Lung (tissue), 13 donors: ENCODE results near the gene SMPDL3A. TPM values are rescaled to one million over a fixed set of nuclear protein-coding genes. Genes with fewer than 3 reads are reported as not detected.

ENCODE experiments used
- ATAC-seq: fragments of 200-7000 bp; cut with Tn5 transposase; one replicate; pipeline ENCODE4 v1.9.1; 2020; ENCODE audit warnings: moderate number of reproducible peaks; ENCODE audit not compliant: insufficient read depth, low FRiP score
- DNase-seq, 3 donors: peaks; one replicate each; pipeline ENCODE4 v3.0.0-alpha.2; 2013 to 2017
- H3K27ac ChIP-seq, 2 donors: one replicate each; pipeline ENCODE4 v1.5.1; 2013; ENCODE audit warnings: mild to moderate bottlenecking in 2 of 2, moderate library complexity in 2 of 2, control low read depth in 1 of 2, inconsistent platforms in 1 of 2, low read depth in 1 of 2, low read length in 1 of 2
- H3K27me3 ChIP-seq, 3 donors: one replicate each; pipeline ENCODE4 v1.5.1; 2013; ENCODE audit warnings: low read length in 2 of 3; ENCODE audit not compliant: control insufficient read depth in 3 of 3, insufficient read depth in 3 of 3
- H3K36me3 ChIP-seq, 4 donors: one replicate each; pipeline ENCODE4 v1.5.1; 2013; ENCODE audit warnings: low read length in 4 of 4, mild to moderate bottlenecking in 1 of 4, moderate library complexity in 1 of 4; ENCODE audit not compliant: control insufficient read depth in 4 of 4, insufficient read depth in 4 of 4
- H3K4me1 ChIP-seq, 5 donors: one replicate each; pipeline ENCODE4 v1.5.1; 2013; ENCODE audit warnings: low read length in 5 of 5, mild to moderate bottlenecking in 2 of 5, moderate library complexity in 1 of 5; ENCODE audit not compliant: control insufficient read depth in 5 of 5, insufficient read depth in 5 of 5
- H3K4me3 ChIP-seq: one replicate; pipeline ENCODE4 v1.5.1; 2013; ENCODE audit warnings: mild to moderate bottlenecking, control low read depth, moderate library complexity
- H3K9ac ChIP-seq, 2 donors: one replicate each; pipeline ENCODE4 v1.5.1; 2013; ENCODE audit warnings: low read length in 2 of 2, control low read depth in 1 of 2; ENCODE audit not compliant: insufficient read depth in 1 of 2
- H3K9me3 ChIP-seq, 4 donors: one replicate each; pipeline ENCODE4 v1.5.1; 2013; ENCODE audit warnings: low read length in 3 of 4, mild to moderate bottlenecking in 1 of 4, moderate library complexity in 1 of 4; ENCODE audit not compliant: control insufficient read depth in 4 of 4, insufficient read depth in 3 of 4
- WGBS, 2 donors: extraction: QIAGEN DNeasy Blood & Tissue Kit; methylation state at CpG; one replicate each; pipeline ENCODE4 v1.1.7; 2013; 5-methylcytosine and 5-hydroxymethylcytosine counted together
- polyA plus RNA-seq, 2 donors: library from polyadenylated mRNA; stranded (reverse); fragments of 200-250 nt; gene quantifications; one replicate each; pipeline ENCODE4 v1.2.1, GENCODE V29; 2013
- small RNA-seq: library from RNA; depleted of rRNA; stranded (forward); fragments of <200 nt; gene quantifications from one replicate; pipeline ENCODE3, GENCODE V24; 2014; ENCODE audit warnings: low replicate concordance
- total RNA-seq, 2 donors: library from RNA; depleted of rRNA in 1 of 2; stranded (reverse); fragments of >200 nt in 1 of 2; gene quantifications; one replicate each; pipeline ENCODE4 v1.2.1, GENCODE V29; 2014 to 2021
- TF ChIP-seq, protein P1 (sequence below): IDR thresholded peaks from 2 replicates; pipeline ENCODE4 v1.5.1; 2012; ENCODE audit warnings: mild to moderate bottlenecking; ENCODE audit errors: control extremely low read depth, extremely low read depth
- donor health status: control.
- donor health status: control.
- donor health status: Bipolar disorder and iron deficiency.
- donor health status: healthy.
- donor health status: DM: yes; HTN: yes; CAD: no.

SMPDL3A gene
- total and polyA plus RNA-seq, 4 donors = 14.0 to 55.2 (median 30.0) TPM

- Histone ChIP-seq H3K27ac (no peak overlapping the region), H3K36me3 (no peaks in the 10 kb centered on the region), H3K4me1 (no peaks in the 10 kb centered on the region), H3K9me3 (no peaks in the 10 kb centered on the region), H3K4me3 (no peak overlapping the region), H3K27me3 (no peaks in the 10 kb centered on the region), H3K9ac (no peak overlapping the region)
- DNase-seq (no peak), ATAC-seq (no peak)
- TF ChIP-seq, protein P1, sequence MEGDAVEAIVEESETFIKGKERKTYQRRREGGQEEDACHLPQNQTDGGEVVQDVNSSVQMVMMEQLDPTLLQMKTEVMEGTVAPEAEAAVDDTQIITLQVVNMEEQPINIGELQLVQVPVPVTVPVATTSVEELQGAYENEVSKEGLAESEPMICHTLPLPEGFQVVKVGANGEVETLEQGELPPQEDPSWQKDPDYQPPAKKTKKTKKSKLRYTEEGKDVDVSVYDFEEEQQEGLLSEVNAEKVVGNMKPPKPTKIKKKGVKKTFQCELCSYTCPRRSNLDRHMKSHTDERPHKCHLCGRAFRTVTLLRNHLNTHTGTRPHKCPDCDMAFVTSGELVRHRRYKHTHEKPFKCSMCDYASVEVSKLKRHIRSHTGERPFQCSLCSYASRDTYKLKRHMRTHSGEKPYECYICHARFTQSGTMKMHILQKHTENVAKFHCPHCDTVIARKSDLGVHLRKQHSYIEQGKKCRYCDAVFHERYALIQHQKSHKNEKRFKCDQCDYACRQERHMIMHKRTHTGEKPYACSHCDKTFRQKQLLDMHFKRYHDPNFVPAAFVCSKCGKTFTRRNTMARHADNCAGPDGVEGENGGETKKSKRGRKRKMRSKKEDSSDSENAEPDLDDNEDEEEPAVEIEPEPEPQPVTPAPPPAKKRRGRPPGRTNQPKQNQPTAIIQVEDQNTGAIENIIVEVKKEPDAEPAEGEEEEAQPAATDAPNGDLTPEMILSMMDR = no peak
- WGBS, 2 donors = 75 to 88% methylated on average over 6 of the region's 6 CpGs
Observed at GRCh38 chr6:122853259-122853995, 64.4 kb downstream of the SMPDL3A start.

Small RNAs within 50 kb of the gene (small RNA-seq; reads per million reads assigned to genes)
- gene RN7SL564P = not detected

Other genes with a start within 250 kb of the SMPDL3A start
- gene PKIB, start 178.9 kb upstream of the SMPDL3A start, total RNA-seq = 1 to 10 TPM; 4.5 to 5.3 TPM
- 1 to 10 TPM; 3.0 to 7.4 TPM for gene PKIB, start 178.9 kb upstream of the SMPDL3A start, polyA plus RNA-seq
- 10 to 100 TPM in 1 of 2 donors, not detected in 1; 10.4 TPM for gene FABP7, start 9.5 kb upstream of the SMPDL3A start, total RNA-seq
- gene FABP7, start 9.5 kb upstream of the SMPDL3A start, polyA plus RNA-seq = under 1 TPM in 1 of 2 donors, not detected in 1; 0.03 TPM
- gene CLVS2, start 207.0 kb downstream of the SMPDL3A start, total RNA-seq = under 1 TPM in 1 of 2 donors, not detected in 1; 0.20 TPM
- not detected for gene CLVS2, start 207.0 kb downstream of the SMPDL3A start, polyA plus RNA-seq